ENCODE data around the gene AKAP8. TPM values are rescaled to one million over a fixed set of nuclear protein-coding genes. Genes with fewer than 3 reads are reported as not detected.

The AKAP8 gene
- total and polyA plus RNA-seq, 9 of the 15 experiments (the other 6 are each of a cell fraction or from before 2014, with no cell fraction given), result 3.4 to 56.5 (median 15.0) TPM

GRCh38 chr19:15418579-15419412 lies 39.2 kb upstream of the AKAP8 start, which contains the start of gene AKAP8L (continued):
- TF ChIP-seq ELF2 (CRISPR knock-in tag; IDR thresholded peaks at IDR 0.05), result no peak
- TF ChIP-seq PTTG1 (tag; IDR thresholded peaks at IDR 0.05; ENCODE audit: low read depth), result no peak
- TF ChIP-seq ZNF655 (CRISPR knock-in tag; IDR thresholded peaks at IDR 0.05), result no peak
- no peak for TF ChIP-seq NR2F6 (CRISPR knock-in tag; IDR thresholded peaks at IDR 0.05)
- peak; percentile 17; the same call in 1 of the 2 replicates for TF ChIP-seq ETV5 (CRISPR knock-in tag; IDR thresholded peaks at IDR 0.05; ENCODE audit: low read depth)
- no peak for TF ChIP-seq CBFA2T2 (conservative IDR thresholded peaks at IDR 0.05)
- no peak for TF ChIP-seq ZKSCAN1 (IDR thresholded peaks at IDR 0.05; ENCODE audit: low read depth, low read length)
- 0 out of 4 replicates have a peak, but pooled peaks of 1 of the 2 experiments have one; percentile 12 for TF ChIP-seq TRIM24 (IDR thresholded peaks at IDR 0.05)
- peak in 1 of 2 experiments; percentile 76 for TF ChIP-seq MAZ (CRISPR knock-in tag; conservative IDR thresholded peaks at IDR 0.05 in 1 of 2, IDR thresholded peaks at IDR 0.05 in 1 of 2)
- no peak for TF ChIP-seq ZSCAN32 (CRISPR knock-in tag; IDR thresholded peaks at IDR 0.05)
- no peak for TF ChIP-seq PPARD (CRISPR knock-in tag; IDR thresholded peaks at IDR 0.05)
- peak; percentile 62; the same call in 1 of the 2 replicates for TF ChIP-seq RB1 (IDR thresholded peaks at IDR 0.05; ENCODE audit: low read depth)
- TF ChIP-seq SAFB2 (IDR thresholded peaks at IDR 0.05; ENCODE audit: borderline replicate concordance, low read depth, low read length, severe bottlenecking), result no peak
- TF ChIP-seq, protein P1, sequence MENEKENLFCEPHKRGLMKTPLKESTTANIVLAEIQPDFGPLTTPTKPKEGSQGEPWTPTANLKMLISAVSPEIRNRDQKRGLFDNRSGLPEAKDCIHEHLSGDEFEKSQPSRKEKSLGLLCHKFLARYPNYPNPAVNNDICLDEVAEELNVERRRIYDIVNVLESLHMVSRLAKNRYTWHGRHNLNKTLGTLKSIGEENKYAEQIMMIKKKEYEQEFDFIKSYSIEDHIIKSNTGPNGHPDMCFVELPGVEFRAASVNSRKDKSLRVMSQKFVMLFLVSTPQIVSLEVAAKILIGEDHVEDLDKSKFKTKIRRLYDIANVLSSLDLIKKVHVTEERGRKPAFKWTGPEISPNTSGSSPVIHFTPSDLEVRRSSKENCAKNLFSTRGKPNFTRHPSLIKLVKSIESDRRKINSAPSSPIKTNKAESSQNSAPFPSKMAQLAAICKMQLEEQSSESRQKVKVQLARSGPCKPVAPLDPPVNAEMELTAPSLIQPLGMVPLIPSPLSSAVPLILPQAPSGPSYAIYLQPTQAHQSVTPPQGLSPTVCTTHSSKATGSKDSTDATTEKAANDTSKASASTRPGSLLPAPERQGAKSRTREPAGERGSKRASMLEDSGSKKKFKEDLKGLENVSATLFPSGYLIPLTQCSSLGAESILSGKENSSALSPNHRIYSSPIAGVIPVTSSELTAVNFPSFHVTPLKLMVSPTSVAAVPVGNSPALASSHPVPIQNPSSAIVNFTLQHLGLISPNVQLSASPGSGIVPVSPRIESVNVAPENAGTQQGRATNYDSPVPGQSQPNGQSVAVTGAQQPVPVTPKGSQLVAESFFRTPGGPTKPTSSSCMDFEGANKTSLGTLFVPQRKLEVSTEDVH (IDR thresholded peaks at IDR 0.05; ENCODE audit: low read depth, partially characterized antibody), result peak; percentile 16
- peak; percentile 88 for TF ChIP-seq TAF9B (IDR thresholded peaks at IDR 0.05; ENCODE audit: partially characterized antibody)
- peak; percentile 72 for TF ChIP-seq HCFC1 (IDR thresholded peaks at IDR 0.05; ENCODE audit: low read depth, low read length)
- TF ChIP-seq ZNF778 (CRISPR knock-in tag; IDR thresholded peaks at IDR 0.05), result no peak
- peak in 1 of 2 experiments; percentile 47 for TF ChIP-seq E2F6 (IDR thresholded peaks at IDR 0.05; ENCODE audit: borderline replicate concordance in 1 of 2, extremely low read depth in 1 of 2, insufficient read depth in 1 of 2, insufficient read length in 1 of 2, low read depth in 1 of 2, low read length in 1 of 2, poor library complexity in 1 of 2, severe bottlenecking in 1 of 2)
- no peak for TF ChIP-seq HNRNPH1 (optimal IDR thresholded peaks at IDR 0.05; ENCODE audit: low read depth, low read length)
- peak; percentile 76 for TF ChIP-seq OTX1 (CRISPR knock-in tag; IDR thresholded peaks at IDR 0.05)
- TF ChIP-seq SUPT5H (IDR thresholded peaks at IDR 0.05), result peak; percentile 96
- TF ChIP-seq CBX3 (IDR thresholded peaks at IDR 0.05; ENCODE audit: borderline replicate concordance in 1 of 2, low read length in 2 of 2), result peak in 1 of 2 experiments; percentile 59; a peak in 1 of 3 replicates
- no peak for TF ChIP-seq ZNF830 (CRISPR knock-in tag; IDR thresholded peaks at IDR 0.05)
- peak; percentile 22; the same call in 1 of the 2 replicates for TF ChIP-seq ETV1 (tag; conservative IDR thresholded peaks at IDR 0.05; ENCODE audit: low read depth)
